22Rv1 (cell line): ENCODE data around the gene CDKN2D.
A peak's percentile ranks its signal among the peaks of the same experiment; 100 is the strongest.

Source experiments
- H3K27ac ChIP-seq: fragments of 450-650 bp; 2 replicates; pipeline ENCODE4 v1.5.1; 2017
- ZFX ChIP-seq: fragments of 450-650 bp; IDR thresholded peaks from 2 replicates; pipeline ENCODE4 v1.6.1; 2017; ENCODE audit warnings: antibody characterized with exemption, borderline replicate concordance
- TF ChIP-seq, protein P1 (sequence below): fragments of 450-650 bp; IDR thresholded peaks from 2 replicates; pipeline ENCODE4 v1.5.1; 2017; ENCODE audit warnings: mild to moderate bottlenecking

Gene CDKN2D

DNA sequence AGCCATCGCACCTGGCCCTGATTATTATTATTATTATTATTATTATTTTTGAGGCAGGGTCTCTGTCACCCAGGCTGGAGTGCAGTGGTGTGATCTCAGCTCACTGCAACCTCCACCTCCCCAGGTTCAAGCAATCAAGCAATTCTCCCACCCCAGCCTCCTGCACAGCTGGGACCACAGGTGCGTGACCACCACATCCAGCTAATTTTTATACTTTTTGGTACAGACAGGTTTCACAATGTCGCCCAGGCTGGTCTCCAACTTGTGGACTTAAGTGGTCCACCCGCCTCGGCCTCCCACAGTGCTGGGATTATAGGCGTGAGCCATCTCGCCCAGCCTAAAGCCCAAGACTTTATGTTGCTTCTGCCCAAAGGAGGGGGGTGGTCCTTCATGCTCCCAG lies 24.4 kb upstream of the CDKN2D start:
- TF ChIP-seq ZFX: no peak

DNA sequence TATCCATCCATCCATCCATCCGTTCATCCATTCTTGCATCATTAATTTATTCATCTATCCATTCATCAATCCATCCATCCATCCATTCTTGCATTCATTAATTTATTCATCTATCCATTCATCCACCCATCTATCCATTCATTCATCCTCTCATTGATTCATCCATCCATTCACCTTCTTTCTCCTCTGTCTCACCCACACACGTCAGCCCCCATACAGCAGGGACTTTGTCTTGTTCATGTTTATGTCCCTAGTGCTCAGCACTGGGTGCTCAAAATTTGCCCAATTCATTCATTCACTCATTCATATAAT lies 19.0 kb upstream of the CDKN2D start:
- H3K27ac ChIP-seq: no peak overlapping the region
- TF ChIP-seq ZFX: no peak
- TF ChIP-seq, protein P1, sequence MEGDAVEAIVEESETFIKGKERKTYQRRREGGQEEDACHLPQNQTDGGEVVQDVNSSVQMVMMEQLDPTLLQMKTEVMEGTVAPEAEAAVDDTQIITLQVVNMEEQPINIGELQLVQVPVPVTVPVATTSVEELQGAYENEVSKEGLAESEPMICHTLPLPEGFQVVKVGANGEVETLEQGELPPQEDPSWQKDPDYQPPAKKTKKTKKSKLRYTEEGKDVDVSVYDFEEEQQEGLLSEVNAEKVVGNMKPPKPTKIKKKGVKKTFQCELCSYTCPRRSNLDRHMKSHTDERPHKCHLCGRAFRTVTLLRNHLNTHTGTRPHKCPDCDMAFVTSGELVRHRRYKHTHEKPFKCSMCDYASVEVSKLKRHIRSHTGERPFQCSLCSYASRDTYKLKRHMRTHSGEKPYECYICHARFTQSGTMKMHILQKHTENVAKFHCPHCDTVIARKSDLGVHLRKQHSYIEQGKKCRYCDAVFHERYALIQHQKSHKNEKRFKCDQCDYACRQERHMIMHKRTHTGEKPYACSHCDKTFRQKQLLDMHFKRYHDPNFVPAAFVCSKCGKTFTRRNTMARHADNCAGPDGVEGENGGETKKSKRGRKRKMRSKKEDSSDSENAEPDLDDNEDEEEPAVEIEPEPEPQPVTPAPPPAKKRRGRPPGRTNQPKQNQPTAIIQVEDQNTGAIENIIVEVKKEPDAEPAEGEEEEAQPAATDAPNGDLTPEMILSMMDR: no peak

More for the DNA sequence above, 24.4 kb upstream of the CDKN2D start:
- H3K27ac ChIP-seq: no peak overlapping the region

DNA sequence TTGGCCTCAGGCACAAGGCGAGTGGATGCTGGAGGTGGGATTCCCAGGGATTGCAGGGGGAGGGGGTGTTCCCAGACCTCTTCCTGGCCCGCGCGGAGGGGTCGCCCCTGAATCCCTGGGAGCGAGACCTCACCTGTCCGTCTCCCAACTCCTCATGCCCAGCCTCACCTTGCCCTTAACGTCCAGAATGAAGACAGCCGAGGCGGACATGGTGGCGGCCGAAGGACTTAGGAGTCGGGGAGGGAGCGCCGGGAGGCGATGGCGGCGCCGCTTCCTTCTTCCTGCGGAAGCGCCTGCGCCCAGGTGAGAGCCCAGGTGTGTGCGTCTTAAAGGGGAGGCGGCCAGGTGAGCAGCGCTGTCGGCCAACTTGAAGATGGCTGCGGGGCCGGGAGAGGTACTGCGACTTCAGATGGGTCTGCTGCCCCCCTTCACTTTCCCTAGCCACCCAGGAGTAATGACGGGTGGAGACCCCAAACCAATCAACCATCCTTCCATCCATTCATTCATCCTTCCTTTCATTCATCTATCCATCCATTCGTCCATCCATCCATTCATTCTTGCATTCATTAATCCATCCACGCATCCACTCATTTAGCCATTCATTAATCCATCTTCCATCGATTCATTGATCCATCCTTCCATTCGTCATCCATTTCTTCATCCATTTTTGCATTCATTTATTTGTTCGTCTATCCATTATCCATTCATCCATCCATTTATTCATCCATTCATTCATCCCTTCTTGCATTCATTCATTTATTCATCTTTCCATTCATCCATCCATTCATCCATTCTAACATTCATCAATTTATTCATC lies 18.5 kb upstream of the CDKN2D start, which contains the start of gene AP1M2:
Gene AP1M2 (minus strand): TSS at position 291 of the 817 bp plus-strand sequence. CDS start 81 bp downstream, at position 210.
- H3K27ac ChIP-seq: peak within 1 kb of the TSS; percentile 71
- TF ChIP-seq, protein P1: no peak
- no peak for TF ChIP-seq ZFX

- H3K27ac ChIP-seq: peak overlapping the region; percentile 71
- TF ChIP-seq, protein P1: no peak
- TF ChIP-seq ZFX: no peak
These were observed 17.6 kb upstream of the CDKN2D start for GRCh38 chr19:10586396-10586795.

GRCh38 chr19:10583036-10583776 lies 14.4 kb upstream of the CDKN2D start:
- no peak overlapping the region for H3K27ac ChIP-seq
- TF ChIP-seq, protein P1: no peak
- TF ChIP-seq ZFX: no peak

DNA sequence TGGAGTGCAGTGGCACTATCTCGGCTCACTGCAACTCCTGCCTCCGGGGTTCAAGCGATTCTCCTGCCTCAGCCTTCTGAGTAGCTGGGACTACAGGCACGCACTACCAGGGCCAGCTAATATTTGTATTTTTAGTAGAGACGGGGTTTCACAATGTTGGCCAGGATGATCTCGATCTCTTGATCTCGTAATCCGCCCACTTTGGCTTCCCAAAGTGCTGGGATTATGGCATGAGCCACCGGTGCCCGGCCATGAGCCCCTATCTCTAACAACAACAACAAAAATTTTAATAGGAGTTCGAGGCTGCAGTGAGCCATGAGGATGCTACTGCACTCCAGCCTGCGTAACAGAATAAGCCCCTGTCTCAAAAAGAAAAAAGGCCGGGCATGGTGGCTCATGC lies 13.3 kb upstream of the CDKN2D start:
- TF ChIP-seq, protein P1: no peak
- 0 out of 2 replicates have a peak overlapping the region, but pooled peaks have one; percentile 4 for H3K27ac ChIP-seq

- TF ChIP-seq, protein P1: peak; percentile 96
- no peak for TF ChIP-seq ZFX
- H3K27ac ChIP-seq: no peak overlapping the region
These were observed 12.3 kb upstream of the CDKN2D start for GRCh38 chr19:10580979-10581631.
